Mesothelial cell of epicardium (in vitro differentiated cells): ENCODE data around the gene CPA5. TPM values are rescaled to one million over a fixed set of nuclear protein-coding genes. Genes with fewer than 3 reads are reported as not detected.

Experiments used
- DNase-seq, 2 experiments: peaks; one replicate each; pipeline ENCODE4 v3.0.0; 2021; ENCODE audit warnings: low spot score in 2 of 2; ENCODE audit not compliant: unreplicated experiment in 2 of 2
- H3K27ac Mint-ChIP-seq: 2 replicates; pipeline ENCODE4 v1.8.0; 2021; ENCODE audit warnings: mixed read lengths
- H3K27me3 Mint-ChIP-seq: 2 replicates; pipeline ENCODE4 v1.8.0; 2021; ENCODE audit warnings: low read depth, mixed read lengths
- H3K36me3 Mint-ChIP-seq: 2 replicates; pipeline ENCODE4 v1.8.0; 2021; ENCODE audit warnings: mixed read lengths
- H3K4me1 Mint-ChIP-seq: 2 replicates; pipeline ENCODE4 v1.8.0; 2021; ENCODE audit warnings: mixed read lengths
- H3K4me3 Mint-ChIP-seq: 2 replicates; pipeline ENCODE4 v1.8.0; 2021; ENCODE audit warnings: mild to moderate bottlenecking, moderate library complexity, mixed read lengths
- H3K9me3 Mint-ChIP-seq: 2 replicates; pipeline ENCODE4 v1.8.0; 2021; ENCODE audit warnings: mixed read lengths
- total RNA-seq: library from RNA; stranded (reverse); gene quantifications from 3 replicates; pipeline ENCODE4 v1.2.1, GENCODE V29; 2021
- TF ChIP-seq, protein P1 (sequence below): fragments of 200-600 bp; sonication (generic); IDR thresholded peaks from one replicate; pipeline ENCODE4 v1.5.0; 2021; ENCODE audit warnings: antibody characterized with exemption; ENCODE audit not compliant: unreplicated experiment

CPA5 gene
- total RNA-seq, 1 donor from 2014 or later = not detected

DNA sequence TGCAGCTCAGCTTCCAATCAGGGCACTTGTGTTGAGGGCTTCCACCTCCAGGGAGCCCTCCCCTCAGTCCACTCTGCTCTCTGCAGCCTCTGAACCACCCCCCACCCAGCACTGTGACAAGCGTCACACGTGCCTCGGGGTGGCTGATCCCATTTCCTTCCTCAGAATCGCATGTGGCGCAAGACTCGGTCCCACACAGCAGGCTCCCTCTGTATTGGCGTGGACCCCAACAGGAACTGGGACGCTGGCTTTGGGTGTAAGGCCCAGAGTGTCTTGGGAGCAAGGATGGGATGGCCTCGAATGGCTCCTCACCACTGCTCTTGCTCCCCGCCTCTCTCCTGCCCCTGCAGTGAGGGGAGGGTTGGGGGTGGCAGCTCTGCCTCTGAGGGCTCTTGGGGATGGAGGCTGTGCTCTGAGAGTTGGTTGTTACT, 39.8 kb downstream of the CPA5 start:
- DNase-seq = no peak
- TF ChIP-seq, protein P1, sequence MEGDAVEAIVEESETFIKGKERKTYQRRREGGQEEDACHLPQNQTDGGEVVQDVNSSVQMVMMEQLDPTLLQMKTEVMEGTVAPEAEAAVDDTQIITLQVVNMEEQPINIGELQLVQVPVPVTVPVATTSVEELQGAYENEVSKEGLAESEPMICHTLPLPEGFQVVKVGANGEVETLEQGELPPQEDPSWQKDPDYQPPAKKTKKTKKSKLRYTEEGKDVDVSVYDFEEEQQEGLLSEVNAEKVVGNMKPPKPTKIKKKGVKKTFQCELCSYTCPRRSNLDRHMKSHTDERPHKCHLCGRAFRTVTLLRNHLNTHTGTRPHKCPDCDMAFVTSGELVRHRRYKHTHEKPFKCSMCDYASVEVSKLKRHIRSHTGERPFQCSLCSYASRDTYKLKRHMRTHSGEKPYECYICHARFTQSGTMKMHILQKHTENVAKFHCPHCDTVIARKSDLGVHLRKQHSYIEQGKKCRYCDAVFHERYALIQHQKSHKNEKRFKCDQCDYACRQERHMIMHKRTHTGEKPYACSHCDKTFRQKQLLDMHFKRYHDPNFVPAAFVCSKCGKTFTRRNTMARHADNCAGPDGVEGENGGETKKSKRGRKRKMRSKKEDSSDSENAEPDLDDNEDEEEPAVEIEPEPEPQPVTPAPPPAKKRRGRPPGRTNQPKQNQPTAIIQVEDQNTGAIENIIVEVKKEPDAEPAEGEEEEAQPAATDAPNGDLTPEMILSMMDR = no peak
- Mint-ChIP-seq H3K27ac (no peak overlapping the region), H3K27me3 (no peaks in the 10 kb centered on the region), H3K9me3 (peaks cover 13% of the 10 kb centered on the region), H3K36me3 (peaks cover 2% of the 10 kb centered on the region), H3K4me1 (peaks cover 14% of the 10 kb centered on the region), H3K4me3 (no peak overlapping the region)

DNA sequence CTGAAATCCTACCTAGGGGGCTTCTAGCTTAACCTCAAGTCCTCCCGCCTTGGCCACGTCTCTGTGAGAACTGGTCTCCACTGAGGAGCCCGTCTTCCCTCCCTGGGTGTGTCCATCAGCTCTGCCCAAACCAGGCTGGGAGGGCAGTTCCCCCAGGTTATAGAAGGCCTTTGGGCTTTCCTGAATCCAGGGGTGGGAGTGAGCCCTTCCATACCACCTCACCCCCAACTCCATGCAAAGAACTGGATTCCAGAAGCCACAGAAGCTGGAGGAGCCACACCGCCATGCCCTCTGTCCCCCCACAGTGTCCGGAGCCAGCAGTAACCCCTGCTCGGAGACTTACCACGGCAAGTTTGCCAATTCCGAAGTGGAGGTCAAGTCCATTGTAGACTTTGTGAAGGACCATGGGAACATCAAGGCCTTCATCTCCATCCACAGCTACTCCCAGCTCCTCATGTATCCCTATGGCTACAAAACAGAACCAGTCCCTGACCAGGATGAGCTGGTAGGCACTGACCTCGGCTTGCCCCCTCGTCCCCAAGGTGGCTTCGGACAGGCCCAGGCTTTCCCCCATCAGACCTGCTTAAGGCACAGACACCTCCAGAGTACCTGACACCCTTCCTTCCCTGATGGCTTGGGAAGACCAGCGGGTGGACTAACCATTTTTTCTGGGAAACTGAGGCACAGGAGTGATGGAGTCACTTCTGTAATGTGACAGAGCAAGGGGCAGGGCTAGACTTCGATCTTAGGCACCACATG, 40.4 kb downstream of the CPA5 start:
- Mint-ChIP-seq H3K9me3 (peaks cover 13% of the 10 kb centered on the region), H3K27me3 (no peaks in the 10 kb centered on the region), H3K27ac (no peak overlapping the region), H3K4me1 (peaks cover 10% of the 10 kb centered on the region), H3K36me3 (peaks cover 2% of the 10 kb centered on the region), H3K4me3 (no peak overlapping the region)
- DNase-seq = no peak
- TF ChIP-seq, protein P1 = no peak

DNA sequence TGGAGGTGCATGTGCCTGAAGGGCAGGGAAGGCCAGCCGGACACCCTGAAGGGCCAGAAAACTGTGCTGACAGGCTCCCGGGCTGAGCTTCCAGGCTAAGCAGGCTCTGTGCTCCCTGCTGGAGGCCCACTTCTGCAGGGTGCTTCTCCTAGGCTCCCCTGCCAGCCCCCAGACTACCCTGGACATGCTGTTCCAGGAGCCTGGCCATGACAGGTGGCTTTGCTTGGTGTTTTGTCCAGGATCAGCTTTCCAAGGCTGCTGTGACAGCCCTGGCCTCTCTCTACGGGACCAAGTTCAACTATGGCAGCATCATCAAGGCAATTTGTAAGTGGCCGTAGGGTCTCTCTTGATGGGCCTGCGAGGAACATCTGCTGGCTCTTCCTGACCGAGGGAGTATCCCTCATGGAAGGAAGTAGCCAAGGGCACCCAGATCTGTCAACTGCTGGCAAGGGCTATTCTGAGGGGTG, 41.0 kb downstream of the CPA5 start:
- Mint-ChIP-seq H3K27me3 (no peaks in the 10 kb centered on the region), H3K27ac (no peak overlapping the region), H3K36me3 (peaks cover 2% of the 10 kb centered on the region), H3K9me3 (peaks cover 13% of the 10 kb centered on the region), H3K4me3 (no peak overlapping the region), H3K4me1 (peaks cover 9% of the 10 kb centered on the region)
- no peak for DNase-seq
- TF ChIP-seq, protein P1 = no peak

DNA sequence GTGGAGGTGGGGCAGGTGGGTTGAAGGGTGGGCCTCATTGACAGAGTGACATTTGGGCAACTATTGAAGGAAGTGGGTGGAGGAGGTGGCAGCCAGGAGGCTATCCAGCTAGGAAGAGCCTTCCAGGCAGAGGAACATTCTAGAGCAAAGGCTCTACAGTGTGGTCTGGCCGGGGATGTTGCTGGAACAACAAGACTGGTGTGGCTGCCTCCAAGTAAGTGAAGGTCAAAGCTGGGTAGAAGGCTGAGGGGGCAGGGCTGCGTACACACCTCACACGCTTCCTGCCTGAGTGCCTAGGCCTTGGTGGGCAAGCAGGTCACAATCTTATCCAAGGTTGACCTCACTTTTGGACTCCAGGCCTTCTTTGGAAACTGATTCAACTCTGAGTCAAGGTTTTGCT, 42.3 kb downstream of the CPA5 start:
- H3K36me3 Mint-ChIP-seq = peaks cover 2% of the 10 kb centered on the region
- H3K27me3 Mint-ChIP-seq = no peaks in the 10 kb centered on the region
- no peak overlapping the region for H3K4me3 Mint-ChIP-seq
- H3K9me3 Mint-ChIP-seq = peaks cover 13% of the 10 kb centered on the region
- no peak overlapping the region for H3K27ac Mint-ChIP-seq
- H3K4me1 Mint-ChIP-seq = peaks cover 9% of the 10 kb centered on the region
- TF ChIP-seq, protein P1 = no peak
- no peak for DNase-seq

DNA sequence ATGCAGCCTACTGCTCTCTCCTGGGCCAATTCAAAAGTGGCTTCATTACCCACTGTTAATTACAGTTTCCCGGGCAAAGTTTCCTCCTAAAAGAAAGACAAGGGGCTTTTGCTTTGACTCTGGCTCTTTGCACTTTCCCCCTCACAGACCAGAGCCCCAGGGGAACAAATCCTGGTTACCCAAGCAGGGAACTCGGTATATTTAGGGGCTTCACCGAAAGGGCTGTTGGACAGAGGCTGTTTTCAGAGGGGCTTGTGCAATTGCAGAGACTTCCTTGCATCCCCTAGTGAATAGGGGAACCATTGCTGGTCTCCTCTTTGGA, 42.7 kb downstream of the CPA5 start:
- TF ChIP-seq, protein P1 = no peak
- Mint-ChIP-seq H3K4me3 (no peak overlapping the region), H3K27ac (no peak overlapping the region), H3K4me1 (peaks cover 13% of the 10 kb centered on the region), H3K9me3 (peaks cover 13% of the 10 kb centered on the region), H3K36me3 (peaks cover 2% of the 10 kb centered on the region), H3K27me3 (no peaks in the 10 kb centered on the region)
- DNase-seq = no peak
